CD14-positive monocyte (primary cell): Measurements from ENCODE around the gene CRYAB. TPM values are rescaled to one million over a fixed set of nuclear protein-coding genes. Genes with fewer than 3 reads are reported as not detected.

Experiments used
- DNase-seq, 3 donors: peaks; one replicate each; pipeline ENCODE4 v3.0.0-alpha.2; 2011 to 2022
- H2AFZ ChIP-seq: 2 replicates; pipeline ENCODE4 v1.6.0; 2012; ENCODE audit warnings: mild to moderate bottlenecking, low read depth, low read length, inconsistent platforms; ENCODE audit not compliant: insufficient read depth, poor library complexity, severe bottlenecking
- H3K27ac ChIP-seq, 2 donors: 1 replicate in 1 of 2; 2 replicates in 1 of 2; pipeline ENCODE4 v1.5.1; 2012 to 2013; ENCODE audit warnings: low read length in 2 of 2, control low read depth in 1 of 2, inconsistent platforms in 1 of 2, low read depth in 1 of 2, mild to moderate bottlenecking in 1 of 2
- H3K27me3 ChIP-seq, 2 donors: one replicate each; pipeline versions ENCODE4 v1.6.0 to v1.6.1; 2011 to 2013; ENCODE audit warnings: low read length in 2 of 2; ENCODE audit not compliant: control insufficient read depth in 2 of 2, insufficient read depth in 2 of 2
- H3K36me3 ChIP-seq, 2 donors: replicated peaks in 1 of 2; 1 replicate in 1 of 2; 2 replicates in 1 of 2; pipeline versions ENCODE4 v1.5.1 to v1.6.1; 2012 to 2013; ENCODE audit warnings: low read length in 2 of 2, control low read depth in 1 of 2, inconsistent platforms in 1 of 2, mild to moderate bottlenecking in 1 of 2; ENCODE audit not compliant: insufficient read depth in 2 of 2, control insufficient read depth in 1 of 2
- H3K4me1 ChIP-seq, 2 donors: 1 replicate in 1 of 2; 2 replicates in 1 of 2; pipeline versions ENCODE4 v1.5.1 to v1.6.1; 2012 to 2013; ENCODE audit warnings: low read length in 2 of 2, control low read depth in 1 of 2, inconsistent platforms in 1 of 2, mild to moderate bottlenecking in 1 of 2, moderate library complexity in 1 of 2; ENCODE audit not compliant: insufficient read depth in 2 of 2, control insufficient read depth in 1 of 2
- H3K4me2 ChIP-seq: replicated peaks from 2 replicates; pipeline ENCODE3; 2012; ENCODE audit warnings: low read length, moderate library complexity, mild to moderate bottlenecking; ENCODE audit not compliant: poor library complexity, severe bottlenecking; ENCODE audit errors: extremely low read depth
- H3K4me3 ChIP-seq, 3 experiments: fragments of 200-600 bp in 1 of 3; sonication (generic) in 1 of 3; replicated peaks in 1 of 3; 1 replicate in 2 of 3; 2 replicates in 1 of 3; pipeline ENCODE4 v1.5.1; 2011 to 2013; ENCODE audit warnings: low read length in 3 of 3, mild to moderate bottlenecking in 3 of 3, control low read depth in 2 of 3, low read depth in 2 of 3, inconsistent platforms in 1 of 3, moderate library complexity in 1 of 3
- H3K79me2 ChIP-seq: 2 replicates; pipeline ENCODE4 v1.6.0; 2012; ENCODE audit warnings: mild to moderate bottlenecking, control low read depth, inconsistent platforms, low read length, moderate library complexity; ENCODE audit not compliant: insufficient read depth
- H3K9ac ChIP-seq: 2 replicates; pipeline ENCODE4 v1.6.0; 2017; ENCODE audit warnings: low read length, mild to moderate bottlenecking; ENCODE audit not compliant: insufficient read depth, poor library complexity, severe bottlenecking
- H3K9me3 ChIP-seq, 2 donors: replicated peaks in 1 of 2; 1 replicate in 1 of 2; 2 replicates in 1 of 2; pipeline versions ENCODE4 v1.5.1 to v1.6.1; 2012 to 2013; ENCODE audit warnings: low read length in 2 of 2, control low read depth in 1 of 2; ENCODE audit not compliant: control insufficient read depth in 1 of 2, insufficient read depth in 1 of 2
- H4K20me1 ChIP-seq: 2 replicates; pipeline ENCODE4 v1.6.0; 2012; ENCODE audit warnings: mild to moderate bottlenecking, low read length, control low read depth, moderate library complexity; ENCODE audit not compliant: insufficient read depth
- H3K27ac Mint-ChIP-seq, 7 donors: one replicate each; pipeline ENCODE4 v1.8.0; 2020; ENCODE audit warnings: mild to moderate bottlenecking in 7 of 7, mixed read lengths in 7 of 7, moderate library complexity in 6 of 7, inconsistent platforms in 2 of 7
- H3K27me3 Mint-ChIP-seq, 3 donors: one replicate each; pipeline ENCODE4 v1.8.0; 2021 to 2022; ENCODE audit warnings: low read depth in 3 of 3, mild to moderate bottlenecking in 3 of 3, mixed read lengths in 3 of 3, moderate library complexity in 3 of 3, inconsistent platforms in 1 of 3
- H3K36me3 Mint-ChIP-seq, 2 donors: one replicate each; pipeline ENCODE4 v1.8.0; 2020; ENCODE audit warnings: mixed read lengths in 2 of 2, inconsistent platforms in 1 of 2, mild to moderate bottlenecking in 1 of 2
- H3K4me1 Mint-ChIP-seq: one replicate; pipeline ENCODE4 v1.8.0; 2020; ENCODE audit warnings: mild to moderate bottlenecking, mixed read lengths
- H3K4me3 Mint-ChIP-seq, 2 donors: one replicate each; pipeline ENCODE4 v1.8.0; 2020; ENCODE audit warnings: mild to moderate bottlenecking in 2 of 2, mixed read lengths in 2 of 2, moderate library complexity in 1 of 2
- H3K9me3 Mint-ChIP-seq, 7 donors: one replicate each; pipeline ENCODE4 v1.8.0; 2020 to 2022; ENCODE audit warnings: mixed read lengths in 7 of 7, mild to moderate bottlenecking in 6 of 7, moderate library complexity in 6 of 7, inconsistent platforms in 2 of 7
- CTCF ChIP-seq: fragments of 200-600 bp; IDR thresholded peaks from one replicate; pipeline ENCODE4 v1.8.0; 2022; ENCODE audit warnings: antibody characterized with exemption, mild to moderate bottlenecking
- WGBS: methylation state at CpG from one replicate; pipeline ENCODE4 v1.1.5; 2013; ENCODE audit warnings: missing lambda C conversion rate; ENCODE audit not compliant: insufficient coverage; 5-methylcytosine and 5-hydroxymethylcytosine counted together
- intact Hi-C, 2 donors: fragments of 100-400 bp; cut with micrococcal nuclease; formaldehyde crosslinking; loops; one replicate each; pipeline versions ENCODE4 v1.15.0 to v1.15.1; 2023
- polyA plus RNA-seq, 3 donors: library from polyadenylated mRNA; depleted of rRNA in 1 of 3; unstranded in 2 of 3; stranded (reverse) in 1 of 3; fragments of 300-500 nt in 2 of 3; fragments of >200 nt in 1 of 3; fragmentation: Illumina TruSeq in 2 of 3; gene quantifications; 1 replicate in 2 of 3; 2 replicates in 1 of 3; pipeline ENCODE4 v1.2.3, GENCODE V29; 2012 to 2021

The CRYAB gene
- polyA plus RNA-seq, 3 donors, result not detected

GRCh38 chr11:111923951-111924350, 12.4 kb upstream of the CRYAB start:
- H2AFZ ChIP-seq, result peak overlapping the region; percentile 46
- no peak overlapping the region for H3K4me3 ChIP-seq
- H3K4me1 ChIP-seq, result peaks cover 26 to 37% of the 10 kb centered on the region in 2 donors
- H3K27me3 Mint-ChIP-seq, result peaks cover 0 to 6% (median 3%) of the 10 kb centered on the region in 3 donors
- peaks cover 0 to 2% (median 0%) of the 10 kb centered on the region in 7 donors for H3K9me3 Mint-ChIP-seq
- H3K9me3 ChIP-seq, result no peaks in the 10 kb centered on the region
- TF ChIP-seq CTCF, result no peak
- intact Hi-C loops, result loop anchor here (10.0 kb wide), 2 partner anchors 161 to 1391 kb away; partner anchors contain the start of genes SDHD (in 1 of the 2), TIMM8B (in 1 of the 2) and TTC12 (in 1 of the 2)
- peaks cover 0 to 4% of the 10 kb centered on the region in 2 donors for H3K36me3 Mint-ChIP-seq
- H4K20me1 ChIP-seq, result no peaks in the 10 kb centered on the region
- no peak overlapping the region for H3K27ac ChIP-seq
- no peak overlapping the region for H3K4me3 Mint-ChIP-seq
- H3K27ac Mint-ChIP-seq, result peak overlapping the region in 1 of 7 donors; percentile 64
- no peak overlapping the region for H3K9ac ChIP-seq
- no peaks in the 10 kb centered on the region for H3K79me2 ChIP-seq
- H3K36me3 ChIP-seq, result no peaks in the 10 kb centered on the region
- DNase-seq, result no peak
- H3K4me1 Mint-ChIP-seq, result peaks cover 28% of the 10 kb centered on the region
- no peak overlapping the region for H3K4me2 ChIP-seq
- H3K27me3 ChIP-seq, result no peaks in the 10 kb centered on the region

- 56% methylated on average over 3 of the region's 5 CpGs for WGBS
Measured at GRCh38 chr11:111923351-111923788, 11.8 kb upstream of the CRYAB start.

More at GRCh38 chr11:111923351-111923788, 11.8 kb upstream of the CRYAB start:
- no peak for TF ChIP-seq CTCF
- Histone ChIP-seq H3K27me3 (no peaks in the 10 kb centered on the region), H3K36me3 (no peaks in the 10 kb centered on the region), H4K20me1 (no peaks in the 10 kb centered on the region), H3K4me1 (peaks cover 26 to 41% of the 10 kb centered on the region in 2 donors), H2AFZ (peak overlapping the region; percentile 46), H3K27ac (peak overlapping the region in 1 of 2 donors; percentile 1), H3K79me2 (no peaks in the 10 kb centered on the region), H3K9me3 (no peaks in the 10 kb centered on the region), H3K9ac (no peak overlapping the region), H3K4me2 (no peak overlapping the region), H3K4me3 (no peak overlapping the region)
- DNase-seq, result no peak
- Mint-ChIP-seq H3K4me1 (peaks cover 33% of the 10 kb centered on the region), H3K4me3 (no peak overlapping the region), H3K36me3 (peaks cover 0 to 4% of the 10 kb centered on the region in 2 donors), H3K27me3 (peaks cover 0 to 9% (median 3%) of the 10 kb centered on the region in 3 donors), H3K27ac (peak overlapping the region in 6 of 7 donors; percentile 21 to 87 (median 60)), H3K9me3 (peaks cover 0 to 2% (median 0%) of the 10 kb centered on the region in 7 donors)
- intact Hi-C loops, result loop anchor here (10.0 kb wide), 2 partner anchors 161 to 1391 kb away; partner anchors contain the start of genes SDHD (in 1 of the 2), TIMM8B (in 1 of the 2) and TTC12 (in 1 of the 2)
